HCT116 (cell line): ENCODE data around the gene KCNJ16.

Experiments
- CEBPB ChIP-seq: IDR thresholded peaks from 2 replicates; pipeline ENCODE4 v1.6.1; 2012; ENCODE audit warnings: low read depth
- EZH2phosphoT487 ChIP-seq: fragments of 200-600 bp; IDR thresholded peaks from 2 replicates; pipeline ENCODE4 v1.6.1; 2018; ENCODE audit warnings: antibody characterized with exemption, borderline replicate concordance
- FOSL1 ChIP-seq: IDR thresholded peaks from 2 replicates; pipeline ENCODE4 v1.6.1; 2012; ENCODE audit warnings: low read depth
- JUND ChIP-seq: IDR thresholded peaks from 2 replicates; pipeline ENCODE4 v1.6.1; 2012
- POLR2A ChIP-seq: IDR thresholded peaks from 2 replicates; pipeline ENCODE4 v1.7.0; 2011; ENCODE audit warnings: borderline replicate concordance; ENCODE audit not compliant: insufficient read depth, insufficient read length; ENCODE audit errors: extremely low read depth
- POLR2AphosphoS5 ChIP-seq: IDR thresholded peaks from 2 replicates; pipeline ENCODE4 v1.6.1; 2011; ENCODE audit warnings: mild to moderate bottlenecking, low read depth, low read length, moderate library complexity
- SIN3A ChIP-seq: IDR thresholded peaks from 2 replicates; pipeline ENCODE4 v1.6.1; 2012; ENCODE audit warnings: low read depth
- SP1 ChIP-seq: IDR thresholded peaks from 2 replicates; pipeline ENCODE4 v1.6.1; 2012; ENCODE audit warnings: low read depth
- TF ChIP-seq, protein P1 (sequence below): IDR thresholded peaks from 2 replicates; pipeline ENCODE4 v1.6.1; 2012; ENCODE audit warnings: low read depth
- TF ChIP-seq, protein P2 (sequence below), 3 experiments: fragments of 200-600 bp in 1 of 3; sonication (generic) in 1 of 3; IDR thresholded peaks in 2 of 3; conservative IDR thresholded peaks in 1 of 3; 2 replicates each; pipeline ENCODE4 v1.5.1; 2012 to 2017; ENCODE audit warnings: low read depth in 2 of 3, low read length in 2 of 3, antibody characterized with exemption in 1 of 3, borderline replicate concordance in 1 of 3, control low read depth in 1 of 3, mild to moderate bottlenecking in 1 of 3, mixed read lengths in 1 of 3, mixed run types in 1 of 3, moderate library complexity in 1 of 3; ENCODE audit not compliant: insufficient read depth in 1 of 3
- TF ChIP-seq, protein P3 (sequence below): IDR thresholded peaks from 2 replicates; pipeline ENCODE4 v1.6.1; 2012
- TF ChIP-seq, protein P4 (sequence below): IDR thresholded peaks from 2 replicates; pipeline ENCODE4 v1.6.1; 2011; ENCODE audit warnings: mild to moderate bottlenecking, low read length, moderate library complexity; ENCODE audit not compliant: insufficient replicate concordance; ENCODE audit errors: extremely low read depth

DNA sequence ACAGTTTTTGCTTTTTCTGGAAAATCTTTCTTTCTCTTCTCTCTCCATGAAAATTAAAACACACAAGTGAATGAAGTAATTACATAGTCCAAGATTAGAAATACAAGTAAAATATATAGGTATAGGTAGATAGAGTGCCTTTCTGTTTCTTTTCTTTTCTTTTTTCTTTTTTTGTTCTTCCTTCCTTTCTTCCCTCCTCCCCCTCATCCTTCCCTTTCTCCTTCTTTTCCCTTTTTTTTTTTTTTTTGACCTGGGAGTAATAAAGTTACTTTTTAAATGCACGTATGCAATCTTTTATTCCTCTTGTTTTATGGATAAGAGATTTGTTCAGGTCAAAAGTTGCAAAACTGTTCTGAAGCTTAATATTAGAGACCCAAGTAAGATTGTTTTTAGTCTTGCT is 59.8 kb downstream of the KCNJ16 start:
- TF ChIP-seq JUND (no peak), POLR2A (no peak), FOSL1 (no peak), EZH2phosphoT487 (no peak), SP1 (no peak), SIN3A (no peak), POLR2AphosphoS5 (no peak), CEBPB (no peak)
- TF ChIP-seq, protein P1, sequence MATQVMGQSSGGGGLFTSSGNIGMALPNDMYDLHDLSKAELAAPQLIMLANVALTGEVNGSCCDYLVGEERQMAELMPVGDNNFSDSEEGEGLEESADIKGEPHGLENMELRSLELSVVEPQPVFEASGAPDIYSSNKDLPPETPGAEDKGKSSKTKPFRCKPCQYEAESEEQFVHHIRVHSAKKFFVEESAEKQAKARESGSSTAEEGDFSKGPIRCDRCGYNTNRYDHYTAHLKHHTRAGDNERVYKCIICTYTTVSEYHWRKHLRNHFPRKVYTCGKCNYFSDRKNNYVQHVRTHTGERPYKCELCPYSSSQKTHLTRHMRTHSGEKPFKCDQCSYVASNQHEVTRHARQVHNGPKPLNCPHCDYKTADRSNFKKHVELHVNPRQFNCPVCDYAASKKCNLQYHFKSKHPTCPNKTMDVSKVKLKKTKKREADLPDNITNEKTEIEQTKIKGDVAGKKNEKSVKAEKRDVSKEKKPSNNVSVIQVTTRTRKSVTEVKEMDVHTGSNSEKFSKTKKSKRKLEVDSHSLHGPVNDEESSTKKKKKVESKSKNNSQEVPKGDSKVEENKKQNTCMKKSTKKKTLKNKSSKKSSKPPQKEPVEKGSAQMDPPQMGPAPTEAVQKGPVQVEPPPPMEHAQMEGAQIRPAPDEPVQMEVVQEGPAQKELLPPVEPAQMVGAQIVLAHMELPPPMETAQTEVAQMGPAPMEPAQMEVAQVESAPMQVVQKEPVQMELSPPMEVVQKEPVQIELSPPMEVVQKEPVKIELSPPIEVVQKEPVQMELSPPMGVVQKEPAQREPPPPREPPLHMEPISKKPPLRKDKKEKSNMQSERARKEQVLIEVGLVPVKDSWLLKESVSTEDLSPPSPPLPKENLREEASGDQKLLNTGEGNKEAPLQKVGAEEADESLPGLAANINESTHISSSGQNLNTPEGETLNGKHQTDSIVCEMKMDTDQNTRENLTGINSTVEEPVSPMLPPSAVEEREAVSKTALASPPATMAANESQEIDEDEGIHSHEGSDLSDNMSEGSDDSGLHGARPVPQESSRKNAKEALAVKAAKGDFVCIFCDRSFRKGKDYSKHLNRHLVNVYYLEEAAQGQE, result no peak
- TF ChIP-seq, protein P2, sequence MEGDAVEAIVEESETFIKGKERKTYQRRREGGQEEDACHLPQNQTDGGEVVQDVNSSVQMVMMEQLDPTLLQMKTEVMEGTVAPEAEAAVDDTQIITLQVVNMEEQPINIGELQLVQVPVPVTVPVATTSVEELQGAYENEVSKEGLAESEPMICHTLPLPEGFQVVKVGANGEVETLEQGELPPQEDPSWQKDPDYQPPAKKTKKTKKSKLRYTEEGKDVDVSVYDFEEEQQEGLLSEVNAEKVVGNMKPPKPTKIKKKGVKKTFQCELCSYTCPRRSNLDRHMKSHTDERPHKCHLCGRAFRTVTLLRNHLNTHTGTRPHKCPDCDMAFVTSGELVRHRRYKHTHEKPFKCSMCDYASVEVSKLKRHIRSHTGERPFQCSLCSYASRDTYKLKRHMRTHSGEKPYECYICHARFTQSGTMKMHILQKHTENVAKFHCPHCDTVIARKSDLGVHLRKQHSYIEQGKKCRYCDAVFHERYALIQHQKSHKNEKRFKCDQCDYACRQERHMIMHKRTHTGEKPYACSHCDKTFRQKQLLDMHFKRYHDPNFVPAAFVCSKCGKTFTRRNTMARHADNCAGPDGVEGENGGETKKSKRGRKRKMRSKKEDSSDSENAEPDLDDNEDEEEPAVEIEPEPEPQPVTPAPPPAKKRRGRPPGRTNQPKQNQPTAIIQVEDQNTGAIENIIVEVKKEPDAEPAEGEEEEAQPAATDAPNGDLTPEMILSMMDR (IDR thresholded peaks at IDR 0.05 in 2 of 3, conservative IDR thresholded peaks at IDR 0.05 in 1 of 3; ENCODE audit: borderline replicate concordance in 1 of 3, insufficient read depth in 1 of 3, low read depth in 2 of 3, low read length in 2 of 3), result no peak
- TF ChIP-seq, protein P3, sequence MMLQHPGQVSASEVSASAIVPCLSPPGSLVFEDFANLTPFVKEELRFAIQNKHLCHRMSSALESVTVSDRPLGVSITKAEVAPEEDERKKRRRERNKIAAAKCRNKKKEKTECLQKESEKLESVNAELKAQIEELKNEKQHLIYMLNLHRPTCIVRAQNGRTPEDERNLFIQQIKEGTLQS, result no peak
- TF ChIP-seq, protein P4, sequence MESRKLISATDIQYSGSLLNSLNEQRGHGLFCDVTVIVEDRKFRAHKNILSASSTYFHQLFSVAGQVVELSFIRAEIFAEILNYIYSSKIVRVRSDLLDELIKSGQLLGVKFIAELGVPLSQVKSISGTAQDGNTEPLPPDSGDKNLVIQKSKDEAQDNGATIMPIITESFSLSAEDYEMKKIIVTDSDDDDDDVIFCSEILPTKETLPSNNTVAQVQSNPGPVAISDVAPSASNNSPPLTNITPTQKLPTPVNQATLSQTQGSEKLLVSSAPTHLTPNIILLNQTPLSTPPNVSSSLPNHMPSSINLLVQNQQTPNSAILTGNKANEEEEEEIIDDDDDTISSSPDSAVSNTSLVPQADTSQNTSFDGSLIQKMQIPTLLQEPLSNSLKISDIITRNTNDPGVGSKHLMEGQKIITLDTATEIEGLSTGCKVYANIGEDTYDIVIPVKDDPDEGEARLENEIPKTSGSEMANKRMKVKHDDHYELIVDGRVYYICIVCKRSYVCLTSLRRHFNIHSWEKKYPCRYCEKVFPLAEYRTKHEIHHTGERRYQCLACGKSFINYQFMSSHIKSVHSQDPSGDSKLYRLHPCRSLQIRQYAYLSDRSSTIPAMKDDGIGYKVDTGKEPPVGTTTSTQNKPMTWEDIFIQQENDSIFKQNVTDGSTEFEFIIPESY, result no peak
